Measurements from ENCODE around the gene DIPK1A. TPM values are rescaled to one million over a fixed set of nuclear protein-coding genes. Genes with fewer than 3 reads are reported as not detected.

Gene DIPK1A
- polyA plus RNA-seq, 2 of the 4 experiments (the other 2 are of a cell fraction): 12.4 to 21.1 TPM

- no peak for TF ChIP-seq EHF (CRISPR knock-in tag; IDR thresholded peaks at IDR 0.05)
- TF ChIP-seq ESRRA (IDR thresholded peaks at IDR 0.05; ENCODE audit: borderline replicate concordance, low read length): no peak
- ChIA-PET CTCF (interaction anchor here (0.8 to 3.6 kb wide), 2 partner anchors 19 to 116 kb away, joined by 3 to 13 read pairs; no protein-coding TSS in a partner anchor), POLR2A (no interaction called here)
- Histone ChIP-seq H3K4me3 (no peak overlapping the region), H3K27ac (no peak overlapping the region), H3K9me3 (peaks cover 2% of the 10 kb centered on the region; the same call in 1 of the 3 replicates), H3K4me2 (no peak overlapping the region), H3K4me1 (0 out of 3 replicates have a peak, but pooled peaks cover 5% of the 10 kb centered on the region)
- DNase-seq (ENCODE audit: low read depth in 1 of 2, low spot score in 1 of 2): no peak
- ATAC-seq: no peak
- no peak for FAIRE-seq
- 73% methylated on average over 4 of the region's 4 CpGs for WGBS (ENCODE audit: missing lambda C conversion rate)
Observed at GRCh38 chr1:92877792-92878191, 83.5 kb downstream of the DIPK1A start.

- Histone ChIP-seq H3K27ac (no peak overlapping the region), H3K4me2 (no peak overlapping the region), H3K9me3 (peaks cover 7% of the 10 kb centered on the region; the same call in 2 of the 3 replicates), H3K4me3 (no peak overlapping the region), H3K4me1 (0 out of 3 replicates have a peak, but pooled peaks cover 5% of the 10 kb centered on the region)
- TF ChIP-seq ATOH8 (CRISPR knock-in tag; IDR thresholded peaks at IDR 0.05; ENCODE audit: low read depth) (no peak), MAX (IDR thresholded peaks at IDR 0.05) (no peak), ZNF302 (CRISPR knock-in tag; IDR thresholded peaks at IDR 0.05) (no peak), CBX2 (IDR thresholded peaks at IDR 0.05; ENCODE audit: borderline replicate concordance, low read depth) (no peak), ZSCAN20 (CRISPR knock-in tag; IDR thresholded peaks at IDR 0.05) (no peak)
- no peak for DNase-seq (ENCODE audit: low read depth in 1 of 2, low spot score in 1 of 2)
- ChIA-PET CTCF (interaction anchor here (1.1 to 3.6 kb wide), 2 partner anchors 18 kb away, joined by 3 to 13 read pairs; no protein-coding TSS in a partner anchor), POLR2A (no interaction called here)
- FAIRE-seq: no peak
- WGBS (ENCODE audit: missing lambda C conversion rate): 68% methylated on average over 4 of the region's 4 CpGs
- ATAC-seq: no peak
Observed at GRCh38 chr1:92877081-92877711, 84.1 kb downstream of the DIPK1A start.

GRCh38 chr1:92876351-92876750, 84.9 kb downstream of the DIPK1A start:
- H3K4me1 ChIP-seq: 0 out of 3 replicates have a peak, but pooled peaks cover 5% of the 10 kb centered on the region
- no peak overlapping the region for H3K4me3 ChIP-seq
- 94% methylated on average over 4 of the region's 4 CpGs for WGBS (ENCODE audit: missing lambda C conversion rate)
- no peak for TF ChIP-seq CTCF (IDR thresholded peaks at IDR 0.05)
- TF ChIP-seq SREBF2 (IDR thresholded peaks at IDR 0.05): no peak
- no peak for TF ChIP-seq JUNB (IDR thresholded peaks at IDR 0.05)
- TF ChIP-seq HES2 (IDR thresholded peaks at IDR 0.05): no peak
- TF ChIP-seq CEBPB (IDR thresholded peaks at IDR 0.05): no peak
- TF ChIP-seq RARB (CRISPR knock-in tag; IDR thresholded peaks at IDR 0.05): no peak
- TF ChIP-seq ESRRA (IDR thresholded peaks at IDR 0.05; ENCODE audit: borderline replicate concordance, low read length): no peak
- TF ChIP-seq BCL3 (IDR thresholded peaks at IDR 0.05): no peak
- TF ChIP-seq ATOH8 (CRISPR knock-in tag; IDR thresholded peaks at IDR 0.05; ENCODE audit: low read depth): no peak
- TF ChIP-seq TFCP2L1 (CRISPR knock-in tag; IDR thresholded peaks at IDR 0.05): no peak
- TF ChIP-seq USF2 (IDR thresholded peaks at IDR 0.05): no peak
- TF ChIP-seq HOXB13 (CRISPR knock-in tag; IDR thresholded peaks at IDR 0.05; ENCODE audit: low read depth): no peak
- TF ChIP-seq FOXS1 (CRISPR knock-in tag; IDR thresholded peaks at IDR 0.05): no peak
- peaks cover 9% of the 10 kb centered on the region; the same call in 2 of the 3 replicates for H3K9me3 ChIP-seq
- H3K27ac ChIP-seq: no peak overlapping the region
- H3K4me2 ChIP-seq: no peak overlapping the region
- FAIRE-seq (no peak), DNase-seq (ENCODE audit: low read depth in 1 of 2, low spot score in 1 of 2) (no peak), ATAC-seq (no peak)
- POLR2A ChIA-PET: no interaction called here
- CTCF ChIA-PET: interaction anchor here (1.1 kb wide), 1 partner anchor 17 kb away, joined by 3 read pairs; no protein-coding TSS in a partner anchor
